Measurements from ENCODE around the gene ZNF227.
"Not testable (repeated sequence)": the region's sequence is repeated elsewhere in the genome, so short reads cannot be mapped to it uniquely, and the experiment has no call there.

The ZNF227 gene

GRCh38 chr19:44212250-44212865 lies at the start of gene ZNF227:
ZNF227 (plus strand) TSS chr19:44212532; CDS start chr19:44217793, 5,261 bp downstream.
- DNase-seq: peak; percentile 95

- DNase-seq: no peak
Observed at GRCh38 chr19:44163789-44164188, 48.5 kb upstream of the ZNF227 start.

GRCh38 chr19:44164327-44164672 lies 48.0 kb upstream of the ZNF227 start:
- no peak for DNase-seq

GRCh38 chr19:44164673-44165512 lies 47.4 kb upstream of the ZNF227 start, which contains the start of gene ZNF226:
ZNF226 (plus strand) TSS chr19:44165100; CDS start chr19:44170081, 4,981 bp downstream.
- peak; percentile 97 to 99 for DNase-seq

GRCh38 chr19:44170660-44171059 lies 41.7 kb upstream of the ZNF227 start:
- DNase-seq: not testable (repeated sequence)

GRCh38 chr19:44176590-44176989 lies 35.7 kb upstream of the ZNF227 start:
- no peak for DNase-seq

- no peak for DNase-seq
Observed at GRCh38 chr19:44180968-44181367, 31.4 kb upstream of the ZNF227 start.

GRCh38 chr19:44182145-44182544 lies 30.2 kb upstream of the ZNF227 start:
- no peak for DNase-seq

GRCh38 chr19:44190020-44190419 lies 22.3 kb upstream of the ZNF227 start:
- DNase-seq: no peak

- DNase-seq: no peak
Observed at GRCh38 chr19:44192127-44192526, 20.2 kb upstream of the ZNF227 start.

GRCh38 chr19:44196772-44197171 lies 15.6 kb upstream of the ZNF227 start:
- no peak for DNase-seq

- no peak for DNase-seq
Observed at GRCh38 chr19:44202470-44202869, 9.9 kb upstream of the ZNF227 start.

GRCh38 chr19:44202974-44203373 lies 9.4 kb upstream of the ZNF227 start:
- DNase-seq: no peak

- DNase-seq: not testable (repeated sequence)
Observed at GRCh38 chr19:44203877-44204276, 8.5 kb upstream of the ZNF227 start.

GRCh38 chr19:44204772-44205171 lies 7.6 kb upstream of the ZNF227 start:
- DNase-seq: no peak

GRCh38 chr19:44207126-44207803 lies 5.1 kb upstream of the ZNF227 start:
- DNase-seq: peak; percentile 90 to 95

- peak in 1 of 2 experiments; percentile 35 for DNase-seq
Observed at GRCh38 chr19:44212866-44213346, 574 bp downstream of the ZNF227 start.

GRCh38 chr19:44219926-44220325 lies 7.6 kb downstream of the ZNF227 start:
- DNase-seq: not testable (repeated sequence)

GRCh38 chr19:44220761-44221160 lies 8.4 kb downstream of the ZNF227 start:
- DNase-seq: not testable (repeated sequence)

- not testable (repeated sequence) for DNase-seq
Observed at GRCh38 chr19:44221291-44221690, 9.0 kb downstream of the ZNF227 start.

GRCh38 chr19:44228318-44228717 lies 16.0 kb downstream of the ZNF227 start:
- no peak for DNase-seq

- DNase-seq: no peak
Observed at GRCh38 chr19:44232867-44233266, 20.5 kb downstream of the ZNF227 start.

GRCh38 chr19:44236384-44236783 lies 24.1 kb downstream of the ZNF227 start:
- no peak for DNase-seq

Data from NCI-H526 (cell line).